DND-41 (cell line): Measurements from ENCODE around the gene FOSL1.

Experiments
- EZH2 ChIP-seq: IDR thresholded peaks from 3 replicates; pipeline ENCODE4 v1.6.1; 2012; ENCODE audit warnings: borderline replicate concordance, low read depth, mild to moderate bottlenecking, moderate library complexity, low read length, inconsistent platforms; ENCODE audit not compliant: severe bottlenecking
- TF ChIP-seq, protein P1 (sequence below): IDR thresholded peaks from 2 replicates; pipeline ENCODE4 v1.5.1; 2012; ENCODE audit warnings: borderline replicate concordance, low read length, moderate library complexity, mild to moderate bottlenecking; ENCODE audit not compliant: poor library complexity, severe bottlenecking; ENCODE audit errors: extremely low read depth

DNA sequence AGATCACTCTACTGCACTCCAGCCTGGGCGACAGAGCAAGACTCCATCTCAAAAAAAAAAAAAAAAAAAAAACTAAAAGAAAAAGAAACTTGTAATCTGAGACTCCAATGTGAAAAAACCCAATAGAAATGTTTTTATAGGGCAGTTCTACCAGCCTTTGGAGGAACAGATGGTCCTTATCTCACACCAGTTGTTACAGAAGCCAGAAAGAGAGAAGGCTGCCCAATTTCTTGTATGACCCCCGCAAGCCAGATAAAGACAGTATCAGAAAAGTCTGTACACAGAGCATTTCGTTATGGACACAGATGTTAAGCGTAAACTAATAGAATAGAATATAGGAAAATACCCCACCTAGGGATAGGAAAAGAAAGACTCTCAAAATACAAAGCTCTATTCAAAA, 33.8 kb upstream of the FOSL1 start:
- no peak for TF ChIP-seq EZH2
- TF ChIP-seq, protein P1, sequence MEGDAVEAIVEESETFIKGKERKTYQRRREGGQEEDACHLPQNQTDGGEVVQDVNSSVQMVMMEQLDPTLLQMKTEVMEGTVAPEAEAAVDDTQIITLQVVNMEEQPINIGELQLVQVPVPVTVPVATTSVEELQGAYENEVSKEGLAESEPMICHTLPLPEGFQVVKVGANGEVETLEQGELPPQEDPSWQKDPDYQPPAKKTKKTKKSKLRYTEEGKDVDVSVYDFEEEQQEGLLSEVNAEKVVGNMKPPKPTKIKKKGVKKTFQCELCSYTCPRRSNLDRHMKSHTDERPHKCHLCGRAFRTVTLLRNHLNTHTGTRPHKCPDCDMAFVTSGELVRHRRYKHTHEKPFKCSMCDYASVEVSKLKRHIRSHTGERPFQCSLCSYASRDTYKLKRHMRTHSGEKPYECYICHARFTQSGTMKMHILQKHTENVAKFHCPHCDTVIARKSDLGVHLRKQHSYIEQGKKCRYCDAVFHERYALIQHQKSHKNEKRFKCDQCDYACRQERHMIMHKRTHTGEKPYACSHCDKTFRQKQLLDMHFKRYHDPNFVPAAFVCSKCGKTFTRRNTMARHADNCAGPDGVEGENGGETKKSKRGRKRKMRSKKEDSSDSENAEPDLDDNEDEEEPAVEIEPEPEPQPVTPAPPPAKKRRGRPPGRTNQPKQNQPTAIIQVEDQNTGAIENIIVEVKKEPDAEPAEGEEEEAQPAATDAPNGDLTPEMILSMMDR, result no peak
